Measurements from ENCODE around the gene HM13.
A peak's percentile ranks its signal among the peaks of the same experiment; 100 is the strongest.
"Not testable (repeated sequence)": the region's sequence is repeated elsewhere in the genome, so short reads cannot be mapped to it uniquely, and the experiment has no call there.

Gene HM13

DNA sequence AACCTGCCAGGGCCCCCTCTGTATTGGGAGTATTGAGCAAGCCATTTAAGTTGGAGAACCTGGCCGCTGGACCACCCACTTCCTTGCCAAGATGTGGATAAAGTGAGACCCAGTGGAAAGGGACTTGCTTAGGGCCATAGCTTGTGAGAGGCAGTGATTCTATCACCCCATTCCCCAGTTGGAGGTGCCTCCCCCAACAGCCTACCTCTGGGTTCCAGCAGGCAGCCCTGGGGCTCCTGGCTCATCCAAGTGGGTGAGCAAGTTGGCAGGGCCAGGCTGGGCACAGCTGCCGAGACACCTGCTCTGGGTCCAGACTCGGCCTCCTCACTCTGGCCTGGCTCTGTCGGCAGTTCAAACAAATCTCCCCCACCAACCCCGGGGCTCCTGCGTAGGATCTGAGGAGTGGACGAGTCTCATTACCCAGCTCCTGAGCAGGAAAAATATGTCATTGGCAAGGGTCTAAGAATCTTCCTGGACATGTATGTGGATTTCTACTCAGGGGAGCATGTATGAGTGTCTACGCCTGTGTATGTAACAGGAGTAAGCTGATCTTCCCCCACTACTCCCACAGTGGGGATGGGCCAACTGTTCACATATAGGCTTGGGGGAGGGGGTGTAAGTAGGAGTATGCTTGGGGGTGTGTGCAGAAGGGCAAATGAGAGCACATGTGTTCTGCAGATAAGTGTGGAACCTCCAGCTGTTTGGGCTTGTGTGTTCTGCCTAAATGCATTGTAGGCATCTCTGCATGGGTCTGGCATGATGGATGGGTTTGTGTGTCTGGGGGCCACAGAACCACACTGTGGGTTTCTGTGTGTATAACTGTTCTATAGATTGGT is 92.8 kb downstream of the HM13 start:
- Histone ChIP-seq H3F3A (ENCODE audit: control insufficient read depth, insufficient read depth) (no peaks in the 10 kb centered on the region), H3K4me1 (ENCODE audit: control insufficient read depth, low read length) (peaks cover 39% of the 10 kb centered on the region), H3K27me3 (ENCODE audit: control insufficient read depth, low read length) (peaks cover 68% of the 10 kb centered on the region), H3K4me3 (ENCODE audit: low read length) (no peak overlapping the region), H3K36me3 (ENCODE audit: control insufficient read depth, low read length) (no peaks in the 10 kb centered on the region), H3K27ac (ENCODE audit: low read depth, low read length) (no peak overlapping the region), H3K4me2 (ENCODE audit: low read length) (peak overlapping the region; percentile 81), H3K79me2 (ENCODE audit: control insufficient read depth, low read length) (no peaks in the 10 kb centered on the region), H3K9me2 (replicated peaks; ENCODE audit: control insufficient read depth, low read length) (no peaks in the 10 kb centered on the region), H4K20me1 (ENCODE audit: control insufficient read depth, insufficient read depth, low read depth, low read length) (no peaks in the 10 kb centered on the region), H3K9me3 (ENCODE audit: control insufficient read depth, insufficient read depth, low read length) (no peaks in the 10 kb centered on the region)
- no peak for TF ChIP-seq CTCF (IDR thresholded peaks at IDR 0.05; ENCODE audit: low read depth, low read length, poor library complexity, severe bottlenecking)
- TF ChIP-seq EZH2phosphoT487 (IDR thresholded peaks at IDR 0.05; ENCODE audit: borderline replicate concordance, low read length), result no peak

GRCh38 chr20:31607640-31608250 is 93.5 kb downstream of the HM13 start:
- Histone ChIP-seq H3K9me3 (ENCODE audit: control insufficient read depth, insufficient read depth, low read length) (no peaks in the 10 kb centered on the region), H3F3A (ENCODE audit: control insufficient read depth, insufficient read depth) (no peaks in the 10 kb centered on the region), H3K4me1 (ENCODE audit: control insufficient read depth, low read length) (peaks cover 38% of the 10 kb centered on the region), H3K9me2 (replicated peaks; ENCODE audit: control insufficient read depth, low read length) (no peaks in the 10 kb centered on the region), H3K27ac (ENCODE audit: low read depth, low read length) (no peak overlapping the region), H3K36me3 (ENCODE audit: control insufficient read depth, low read length) (no peaks in the 10 kb centered on the region), H3K27me3 (ENCODE audit: control insufficient read depth, low read length) (peaks cover 62% of the 10 kb centered on the region), H3K79me2 (ENCODE audit: control insufficient read depth, low read length) (no peaks in the 10 kb centered on the region), H3K4me2 (ENCODE audit: low read length) (no peak overlapping the region), H4K20me1 (ENCODE audit: control insufficient read depth, insufficient read depth, low read depth, low read length) (no peaks in the 10 kb centered on the region), H3K4me3 (ENCODE audit: low read length) (no peak overlapping the region)
- TF ChIP-seq EZH2phosphoT487 (IDR thresholded peaks at IDR 0.05; ENCODE audit: borderline replicate concordance, low read length) (no peak; the same call in 1 of the 2 replicates), CTCF (IDR thresholded peaks at IDR 0.05; ENCODE audit: low read depth, low read length, poor library complexity, severe bottlenecking) (no peak)

GRCh38 chr20:31608251-31608945 is 94.2 kb downstream of the HM13 start:
- H3K79me2 ChIP-seq (ENCODE audit: control insufficient read depth, low read length), result no peaks in the 10 kb centered on the region
- H3K4me2 ChIP-seq (ENCODE audit: low read length), result no peak overlapping the region
- no peak overlapping the region for H3K27ac ChIP-seq (ENCODE audit: low read depth, low read length)
- no peaks in the 10 kb centered on the region for H3K9me2 ChIP-seq (replicated peaks; ENCODE audit: control insufficient read depth, low read length)
- no peak; the same call in 1 of the 2 replicates for TF ChIP-seq EZH2phosphoT487 (IDR thresholded peaks at IDR 0.05; ENCODE audit: borderline replicate concordance, low read length)
- no peak for TF ChIP-seq CTCF (IDR thresholded peaks at IDR 0.05; ENCODE audit: low read depth, low read length, poor library complexity, severe bottlenecking)
- peaks cover 57% of the 10 kb centered on the region for H3K27me3 ChIP-seq (ENCODE audit: control insufficient read depth, low read length)
- peaks cover 33% of the 10 kb centered on the region for H3K4me1 ChIP-seq (ENCODE audit: control insufficient read depth, low read length)
- H4K20me1 ChIP-seq (ENCODE audit: control insufficient read depth, insufficient read depth, low read depth, low read length), result no peaks in the 10 kb centered on the region
- H3K4me3 ChIP-seq (ENCODE audit: low read length), result no peak overlapping the region
- H3F3A ChIP-seq (ENCODE audit: control insufficient read depth, insufficient read depth), result no peaks in the 10 kb centered on the region
- no peaks in the 10 kb centered on the region for H3K9me3 ChIP-seq (ENCODE audit: control insufficient read depth, insufficient read depth, low read length)
- no peaks in the 10 kb centered on the region for H3K36me3 ChIP-seq (ENCODE audit: control insufficient read depth, low read length)

- not testable (repeated sequence) for H3K9me2 ChIP-seq (replicated peaks; ENCODE audit: control insufficient read depth, low read length); H3K4me1 ChIP-seq (ENCODE audit: control insufficient read depth, low read length); H3K36me3 ChIP-seq (ENCODE audit: control insufficient read depth, low read length); H3F3A ChIP-seq (ENCODE audit: control insufficient read depth, insufficient read depth); H3K27ac ChIP-seq (ENCODE audit: low read depth, low read length); H3K4me3 ChIP-seq (ENCODE audit: low read length); H3K9me3 ChIP-seq (ENCODE audit: control insufficient read depth, insufficient read depth, low read length); H3K79me2 ChIP-seq (ENCODE audit: control insufficient read depth, low read length); H4K20me1 ChIP-seq (ENCODE audit: control insufficient read depth, insufficient read depth, low read depth, low read length)
- H3K4me2 ChIP-seq (ENCODE audit: low read length), result peak overlapping the region; percentile 52
- peaks cover 22% of the 10 kb centered on the region for H3K27me3 ChIP-seq (ENCODE audit: control insufficient read depth, low read length)
Measured at GRCh38 chr20:31612271-31612640, 98.0 kb downstream of the HM13 start.
